Activated CD4-positive, alpha-beta T cell treated with anti-CD3 and anti-CD28 coated beads for 4 hours (primary cell): ENCODE measurements around the gene PDE1C.
"Not testable (repeated sequence)": the region's sequence is repeated elsewhere in the genome, so short reads cannot be mapped to it uniquely, and the experiment has no call there.

Experiments used
- DNase-seq, 2 donors: peaks; one replicate each; pipeline ENCODE4 v3.0.0-alpha.2; 2020

The PDE1C gene

DNA sequence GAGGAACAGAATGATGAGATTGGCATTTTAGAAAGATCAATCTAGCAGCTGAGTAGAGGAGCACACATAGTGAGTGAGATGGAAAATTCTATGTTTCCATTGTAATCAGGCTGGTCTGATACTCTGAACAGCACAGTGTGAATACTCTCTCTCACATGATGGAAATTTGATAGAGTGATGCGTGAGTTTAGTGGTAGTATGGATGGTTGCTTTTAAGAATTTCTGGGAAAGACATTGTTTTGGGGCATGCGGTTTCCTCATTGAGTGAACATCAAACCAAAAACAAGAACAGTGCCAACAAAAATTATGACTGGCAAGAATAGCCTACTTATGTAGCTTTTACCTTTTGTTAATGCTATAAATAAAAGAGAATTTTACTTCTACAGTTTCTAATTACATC, 183.2 kb downstream of the PDE1C start:
- DNase-seq = no peak

DNA sequence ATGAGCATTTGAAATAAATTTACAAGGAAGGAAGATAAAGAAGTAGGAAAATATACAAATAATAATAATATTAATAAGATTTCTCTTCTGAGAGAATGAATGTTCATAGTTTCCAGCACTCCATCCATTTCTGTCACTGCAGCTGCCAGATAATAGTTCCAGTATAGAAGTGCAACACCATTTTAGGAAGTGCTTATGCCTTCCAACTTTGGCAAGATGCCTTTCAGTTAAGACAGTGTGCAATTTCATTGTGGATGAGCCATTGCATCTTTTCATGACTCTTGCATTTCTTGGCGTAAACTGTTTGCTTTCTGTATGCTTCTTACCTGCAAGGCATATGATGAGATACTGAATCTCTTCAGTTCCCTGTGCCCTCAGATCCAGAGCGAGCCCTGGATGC, 185.0 kb downstream of the PDE1C start:
- DNase-seq = no peak

DNA sequence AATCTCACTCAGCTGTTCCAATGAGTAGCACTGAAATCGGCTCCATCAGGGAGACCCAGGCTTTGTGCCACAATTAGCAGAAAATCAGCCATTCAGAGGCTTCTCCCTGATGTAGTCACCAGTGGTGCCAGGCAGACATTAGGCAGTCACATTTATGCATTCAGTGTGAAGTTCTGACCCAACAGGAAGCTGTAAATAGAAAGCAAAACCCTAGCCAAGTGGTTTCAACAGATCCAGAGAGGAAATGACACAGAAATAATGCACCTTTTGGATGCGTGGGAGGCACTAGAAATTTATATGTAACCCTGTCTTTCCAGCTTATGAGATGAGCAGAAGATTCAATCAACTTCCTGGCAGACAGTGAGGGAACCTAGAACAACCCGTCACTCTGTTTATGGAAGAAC, 186.4 kb downstream of the PDE1C start:
- DNase-seq = no peak

DNA sequence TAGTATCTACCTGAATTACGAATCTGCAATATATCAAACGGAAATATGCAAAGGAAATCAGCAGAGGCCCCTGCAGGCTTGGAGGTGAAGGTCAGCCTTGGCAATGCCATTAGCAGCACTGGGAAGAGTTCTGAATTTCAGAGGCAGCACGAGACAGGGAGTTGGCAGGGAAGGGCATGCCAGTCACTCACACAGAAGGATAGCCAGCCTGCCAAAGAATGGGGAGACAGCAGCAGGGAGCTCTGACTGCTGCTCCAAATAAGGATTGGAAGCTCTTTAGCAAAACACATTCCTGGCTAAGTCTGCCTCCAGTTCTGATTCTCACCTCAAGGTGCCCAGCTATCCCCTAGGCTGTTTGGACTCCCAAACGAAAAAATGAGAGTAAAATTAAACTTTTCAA, 188.0 kb downstream of the PDE1C start:
- DNase-seq = no peak

DNA sequence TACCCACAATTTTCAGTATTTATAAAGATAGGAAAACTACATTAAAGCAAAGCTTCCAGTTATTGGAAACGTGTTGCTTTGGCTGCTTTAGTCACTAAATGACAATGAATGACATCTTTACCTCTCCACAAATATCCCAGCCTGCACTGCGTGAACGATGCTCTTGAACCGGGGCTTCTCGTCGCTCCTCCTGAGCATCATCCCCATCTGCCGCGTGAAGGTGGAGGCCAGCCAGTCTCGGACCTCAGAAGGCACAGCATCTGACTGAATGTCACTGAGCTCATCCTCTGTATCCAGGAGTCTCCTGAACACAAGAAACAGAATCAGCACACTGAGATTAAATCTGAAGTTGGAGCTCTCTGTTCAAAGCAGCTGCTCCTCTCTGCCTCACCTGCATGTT, 191.3 kb downstream of the PDE1C start:
- DNase-seq = no peak

DNA sequence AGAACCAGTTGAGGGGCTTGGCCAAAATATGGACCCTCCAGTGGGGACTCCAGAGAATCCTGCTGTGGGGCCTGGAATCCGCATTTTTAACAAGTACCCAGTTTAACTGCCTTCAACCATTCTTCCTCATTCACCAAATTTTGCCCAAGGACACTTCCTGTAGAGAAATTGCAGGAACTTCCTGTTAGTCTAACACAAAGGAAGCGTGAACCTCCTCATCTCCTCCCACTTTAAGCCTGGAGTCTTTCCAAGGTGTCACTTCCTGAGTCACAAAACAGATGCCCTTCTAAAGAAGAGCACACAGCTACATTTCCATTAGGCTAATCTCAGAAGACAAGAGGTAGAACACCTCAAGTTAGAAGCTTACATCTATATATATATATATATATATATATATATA, 194.8 kb downstream of the PDE1C start:
- no peak for DNase-seq

DNA sequence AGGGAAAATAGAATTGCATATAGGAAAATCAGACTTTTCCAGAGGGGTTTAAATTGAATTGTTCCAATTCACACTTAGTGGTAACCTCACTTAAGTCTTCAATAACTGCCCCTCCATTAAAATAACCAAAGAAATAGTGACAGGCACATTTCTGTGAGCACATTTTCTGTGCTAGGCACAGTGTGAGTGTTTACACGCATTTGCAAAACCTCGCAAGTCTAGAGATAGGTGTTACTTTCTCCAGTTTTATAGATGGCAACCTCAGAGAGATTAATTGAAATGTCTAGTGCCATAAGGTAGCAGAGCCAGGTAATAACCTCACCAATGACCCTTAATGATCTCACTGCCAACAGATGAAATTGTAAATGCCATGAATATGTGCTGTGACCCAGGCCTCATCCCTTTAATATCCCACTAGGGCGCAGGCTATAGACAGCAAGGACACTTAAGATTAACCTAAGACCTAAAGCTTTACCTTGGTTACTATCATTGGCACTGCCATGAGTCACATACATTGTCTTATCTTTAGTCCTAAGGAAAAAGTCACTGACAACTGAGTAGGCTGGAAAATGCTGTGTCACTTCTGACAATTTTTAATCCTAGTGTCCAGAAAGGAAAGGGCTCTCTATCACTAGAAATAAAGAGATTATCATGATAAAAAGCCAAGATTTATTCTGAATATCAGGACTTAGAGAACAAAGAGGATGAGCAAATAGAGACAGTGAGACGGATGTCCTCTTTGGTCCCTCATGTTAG, 195.4 kb downstream of the PDE1C start:
- no peak for DNase-seq

DNA sequence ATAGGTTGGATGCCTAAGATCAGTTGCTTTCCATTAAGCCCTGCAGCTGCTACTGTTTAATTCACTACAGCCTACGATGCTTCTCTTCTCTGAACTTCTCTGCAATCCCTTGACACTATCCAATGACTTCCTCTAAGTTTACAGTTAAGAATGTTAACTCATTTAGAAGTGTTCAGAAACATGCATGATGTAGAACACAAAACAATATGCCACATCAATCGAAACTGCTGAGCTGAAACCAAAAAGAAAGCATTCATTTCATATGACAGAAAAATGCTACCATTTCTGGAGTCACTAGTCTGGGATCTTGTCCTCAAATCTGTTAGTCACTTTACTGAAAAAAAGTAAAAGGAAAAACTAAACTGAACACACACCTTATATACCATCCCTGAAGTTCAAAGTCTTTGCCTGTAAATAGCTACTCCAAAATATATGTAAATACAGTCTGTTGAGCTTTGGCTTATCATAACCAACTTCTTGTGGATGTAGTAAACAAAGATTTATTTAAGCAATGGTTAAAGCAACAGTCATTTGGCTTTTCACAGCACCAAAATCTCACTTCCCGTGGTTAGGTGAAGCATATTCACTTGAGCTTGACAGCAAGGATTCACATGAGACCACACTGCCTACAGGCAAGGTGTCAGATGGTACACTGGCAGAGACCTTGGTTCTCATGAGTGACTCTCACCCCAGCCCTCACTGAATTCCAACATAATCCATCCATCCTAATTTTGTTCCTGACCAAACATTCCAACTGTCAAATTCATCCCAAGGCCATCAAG, 196.2 kb downstream of the PDE1C start:
- no peak for DNase-seq

DNA sequence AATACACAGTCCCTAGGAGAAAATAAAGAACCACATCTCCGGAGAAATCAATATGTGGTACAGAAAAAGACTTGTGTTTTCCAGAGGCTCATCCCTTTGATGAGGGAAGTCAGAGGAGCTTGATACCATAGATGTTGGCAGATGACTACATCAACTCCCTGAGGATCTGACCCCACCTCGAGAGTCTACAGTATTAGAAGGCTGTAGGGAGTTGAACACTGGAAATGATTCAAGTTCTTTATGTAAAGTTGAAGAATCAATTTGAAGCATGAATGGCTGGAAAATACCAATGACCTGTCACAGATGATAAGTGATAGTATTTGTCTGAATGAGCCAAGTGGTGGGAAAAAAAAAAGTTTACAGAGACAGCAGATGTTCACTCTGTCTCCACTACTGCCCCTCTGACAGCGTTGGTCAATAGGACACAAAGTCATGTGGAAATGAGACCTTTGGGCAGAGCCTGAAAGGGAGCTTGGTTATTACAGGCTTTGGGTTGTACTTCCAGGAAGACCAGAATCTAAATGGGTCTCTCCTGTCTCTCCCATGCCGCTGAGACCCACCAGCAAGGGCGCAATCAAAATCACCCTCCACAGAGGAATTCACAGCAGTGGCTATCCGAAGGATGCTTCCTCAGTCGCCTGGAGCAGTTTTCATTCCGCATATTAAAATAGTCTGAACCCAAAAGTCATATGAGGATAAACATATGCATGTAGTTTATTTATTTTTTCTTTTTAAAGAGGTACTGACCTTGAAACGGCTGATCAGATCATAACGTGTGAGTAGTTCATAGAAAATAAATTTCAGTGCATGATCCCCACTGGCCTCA, 197.4 kb downstream of the PDE1C start:
- no peak for DNase-seq

DNA sequence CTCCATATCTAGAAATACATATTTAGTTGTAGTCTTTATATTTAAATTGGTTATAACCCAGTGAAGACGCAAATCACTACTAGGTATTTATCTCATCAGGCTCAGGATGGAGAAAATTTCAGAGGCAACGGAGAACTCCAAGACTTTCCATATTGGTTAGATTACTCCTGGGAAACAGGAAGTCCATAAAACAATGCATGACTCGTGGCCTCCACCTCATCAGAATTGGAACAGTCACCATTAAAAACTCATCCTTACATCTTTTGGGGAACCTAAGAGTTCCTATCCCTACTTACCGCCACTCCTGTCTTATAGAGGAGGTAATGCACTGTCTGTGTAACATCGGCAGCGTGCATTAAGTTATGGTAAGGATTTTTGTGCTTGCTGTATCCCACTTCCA, 205.6 kb downstream of the PDE1C start:
- DNase-seq = no peak

DNA sequence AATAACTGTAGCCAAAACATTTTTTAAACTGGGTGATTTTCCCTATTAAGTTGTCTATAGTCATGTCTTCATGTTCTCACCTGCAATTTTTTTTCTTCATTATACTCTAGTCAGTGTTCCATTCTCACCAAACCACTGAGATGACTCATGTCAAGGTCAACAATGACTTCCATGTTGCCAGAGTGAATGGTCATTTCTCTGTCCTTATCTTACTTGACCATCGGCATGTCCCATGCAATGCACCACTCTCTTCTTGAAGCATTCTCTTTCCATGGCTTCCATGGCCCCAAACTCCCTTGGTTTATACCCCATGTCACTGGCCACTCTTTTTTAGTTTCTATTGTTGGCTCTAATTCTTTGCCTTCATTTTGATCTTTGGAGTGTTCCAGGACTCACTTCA, 209.3 kb downstream of the PDE1C start:
- no peak for DNase-seq

DNA sequence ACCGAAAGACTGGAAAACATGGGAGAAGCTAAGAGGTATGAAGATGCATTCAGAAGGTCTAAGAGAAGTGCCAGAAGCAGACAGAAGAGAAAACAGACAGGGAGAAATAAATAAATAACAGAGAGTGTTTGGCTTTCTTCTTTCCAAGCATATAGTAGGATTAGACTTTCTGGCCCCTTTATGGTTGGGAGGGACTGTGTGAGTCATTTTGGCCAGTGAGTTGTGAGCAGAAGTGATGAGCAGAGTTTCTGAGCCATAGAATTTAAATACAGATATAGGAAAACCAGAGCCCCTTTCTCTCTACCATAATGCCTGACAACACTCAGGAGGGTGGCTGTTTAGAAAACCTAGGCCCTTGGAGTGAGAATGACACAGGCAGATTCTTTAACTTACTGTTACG, 212.2 kb downstream of the PDE1C start:
- DNase-seq = no peak

DNA sequence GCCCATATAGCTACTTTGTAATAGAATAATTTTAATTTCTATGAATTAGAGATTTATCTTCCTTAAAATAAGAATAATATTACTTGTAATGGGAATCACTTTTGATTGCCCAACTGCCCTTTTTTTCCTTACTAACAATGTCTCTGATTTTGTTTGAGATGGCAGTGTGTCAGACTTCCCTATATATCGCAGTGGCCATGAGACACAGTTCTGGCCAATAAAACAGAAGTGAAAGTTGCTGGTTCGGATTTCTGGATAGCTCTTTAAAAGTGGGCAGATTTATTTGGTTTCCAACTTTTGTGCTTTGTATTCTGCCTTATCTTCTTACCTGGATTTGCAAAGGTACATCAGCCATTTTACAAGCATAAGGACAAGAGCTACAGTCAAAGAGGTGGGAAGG, 213.0 kb downstream of the PDE1C start:
- no peak for DNase-seq

DNA sequence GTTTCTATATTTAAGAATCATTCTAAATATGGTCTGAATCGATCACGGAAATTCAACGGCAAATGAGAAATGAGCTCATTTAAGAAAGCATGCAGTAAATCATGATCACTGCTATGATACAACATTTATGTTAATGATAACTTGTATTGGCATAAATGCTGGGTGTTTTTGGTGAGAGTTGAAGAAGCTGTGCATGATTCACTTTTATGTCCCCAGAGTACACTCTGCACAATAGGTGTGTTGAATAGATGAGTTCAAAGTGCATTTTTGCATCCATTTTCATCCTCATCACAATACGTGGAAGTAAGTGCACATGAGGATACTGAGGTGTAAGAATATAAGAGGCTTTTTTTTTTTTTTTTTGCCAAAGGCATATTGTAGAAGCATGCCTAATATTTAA, 213.9 kb downstream of the PDE1C start:
- no peak for DNase-seq

DNA sequence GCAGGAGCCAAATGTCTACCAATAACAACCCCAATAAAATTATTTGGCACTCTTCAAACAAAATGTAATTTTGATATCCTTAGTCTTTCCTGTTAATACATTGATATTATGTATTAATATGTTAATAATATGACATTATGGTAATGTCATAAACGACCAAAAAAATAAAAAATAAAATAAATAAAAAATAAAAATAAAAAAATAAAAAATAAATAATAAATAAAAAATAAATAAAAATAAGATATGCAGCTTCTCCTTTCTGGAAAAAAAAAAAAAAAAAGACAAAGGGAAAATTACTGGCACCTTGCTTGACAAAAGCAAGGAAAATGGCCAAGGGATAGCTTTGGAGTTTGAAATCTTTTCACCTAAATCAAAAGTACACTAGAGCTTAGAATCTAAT, 214.7 kb downstream of the PDE1C start:
- no peak for DNase-seq

DNA sequence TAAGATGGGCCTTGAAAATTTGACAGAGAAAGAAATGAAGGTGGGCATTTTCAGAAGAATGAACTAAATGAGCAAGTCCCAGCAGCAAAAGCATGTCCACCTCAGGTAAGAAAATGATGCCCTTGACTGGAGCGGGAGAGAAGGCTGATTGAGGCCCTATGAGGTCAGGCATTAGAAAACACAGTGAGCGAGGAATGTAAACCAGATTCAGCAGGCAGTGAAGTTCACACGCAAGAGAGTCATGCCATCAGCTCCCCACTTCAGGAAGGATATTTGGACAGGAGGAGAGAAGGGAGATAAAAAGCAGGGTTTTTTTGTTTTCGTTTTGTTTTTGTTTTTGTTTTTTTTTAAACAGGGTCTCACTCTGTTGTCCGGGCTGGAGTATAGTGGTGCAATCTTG, 216.8 kb downstream of the PDE1C start:
- DNase-seq = no peak

DNA sequence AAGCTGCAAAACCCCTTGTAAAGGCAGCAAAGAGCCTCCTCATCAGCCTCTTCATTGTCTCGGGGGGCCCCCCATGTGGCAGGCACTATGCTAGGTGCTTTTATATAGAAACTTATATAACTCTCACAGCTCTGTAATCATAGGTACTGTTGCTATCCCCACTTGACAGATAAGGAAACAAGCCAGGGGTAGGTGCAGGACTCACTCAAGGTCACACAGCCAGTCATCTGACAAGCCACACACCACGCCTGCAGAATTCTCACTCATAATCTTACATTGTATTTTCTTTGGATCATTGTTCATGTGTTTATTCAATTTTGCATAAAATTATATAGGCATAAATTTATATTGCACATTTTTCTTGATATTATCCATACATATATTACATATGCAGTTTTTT, 217.7 kb downstream of the PDE1C start:
- DNase-seq = no peak

DNA sequence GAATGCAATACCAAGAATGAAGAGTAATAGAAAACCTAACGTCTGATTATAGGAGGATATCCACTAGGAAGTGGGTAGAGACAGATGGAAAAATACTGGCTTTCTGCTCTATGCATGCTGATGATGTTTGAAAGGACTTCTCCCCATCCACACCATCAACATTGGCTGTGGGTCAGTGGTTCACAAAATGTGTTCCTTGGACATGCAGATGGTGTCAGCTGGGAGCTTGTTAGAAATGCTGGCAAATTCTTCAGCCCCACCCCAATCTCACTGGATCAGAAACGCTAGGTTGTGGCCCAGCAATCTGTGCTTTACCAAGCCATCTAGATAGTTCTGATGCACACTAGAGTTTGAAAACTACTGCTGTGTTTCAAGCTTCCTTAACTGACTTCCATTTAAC, 219.1 kb downstream of the PDE1C start:
- DNase-seq = no peak

DNA sequence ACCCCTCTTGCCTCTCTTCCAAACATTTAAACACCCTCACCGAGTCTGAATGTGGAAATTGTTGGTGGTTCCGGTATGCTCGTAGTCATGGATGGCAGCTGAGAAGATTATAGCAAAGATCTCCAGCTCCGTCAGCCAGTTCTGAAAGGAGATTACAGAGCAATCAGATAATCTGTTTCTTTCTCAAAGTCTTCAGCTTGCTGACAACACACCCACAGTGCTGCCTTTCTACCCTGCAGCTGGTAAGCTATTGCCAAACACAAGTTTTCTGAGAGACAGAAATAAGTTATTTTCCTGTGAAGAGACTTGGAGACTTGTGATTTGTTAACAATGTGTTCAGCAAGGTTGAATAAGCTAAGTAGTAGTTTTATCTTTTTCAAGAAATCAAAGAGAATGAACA, 219.6 kb downstream of the PDE1C start:
- DNase-seq = no peak

DNA sequence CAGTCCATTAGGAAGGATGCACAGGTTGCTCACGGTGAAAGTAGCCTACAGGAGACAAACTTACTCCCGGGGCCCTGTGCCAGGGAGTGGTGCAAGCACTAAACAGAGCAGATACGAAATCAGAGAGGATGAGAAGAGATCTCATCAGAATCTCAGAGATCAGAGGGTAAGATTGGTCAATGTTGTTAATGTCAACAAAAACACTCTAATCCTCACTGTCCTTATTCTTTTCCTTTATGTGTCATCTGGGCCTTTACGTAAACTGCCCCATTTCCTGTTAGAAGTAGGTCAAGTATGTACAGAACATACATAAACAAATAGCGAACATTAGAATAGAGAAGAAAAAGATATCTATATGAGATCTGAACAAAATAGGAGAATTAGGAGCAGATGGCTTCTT, 220.1 kb downstream of the PDE1C start:
- DNase-seq = no peak

DNA sequence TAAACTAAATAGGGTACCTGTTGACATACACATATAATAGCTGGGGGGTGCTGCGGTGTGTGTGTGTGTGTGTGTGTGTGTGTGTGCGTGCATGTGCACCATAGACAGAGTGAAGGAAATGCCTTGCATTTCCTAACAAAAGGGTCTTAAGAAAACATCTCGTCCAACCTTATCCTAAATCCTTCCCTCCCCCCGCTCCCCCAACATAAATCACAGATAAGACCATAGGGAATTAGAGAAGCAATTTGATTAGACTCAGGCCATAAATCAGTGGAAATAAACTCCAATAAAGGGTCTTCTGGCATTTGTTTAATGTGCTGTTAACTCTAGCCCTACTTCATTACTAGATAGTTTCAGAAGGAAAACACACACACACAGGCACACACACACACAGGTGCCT, 234.7 kb downstream of the PDE1C start:
- DNase-seq = no peak

DNA sequence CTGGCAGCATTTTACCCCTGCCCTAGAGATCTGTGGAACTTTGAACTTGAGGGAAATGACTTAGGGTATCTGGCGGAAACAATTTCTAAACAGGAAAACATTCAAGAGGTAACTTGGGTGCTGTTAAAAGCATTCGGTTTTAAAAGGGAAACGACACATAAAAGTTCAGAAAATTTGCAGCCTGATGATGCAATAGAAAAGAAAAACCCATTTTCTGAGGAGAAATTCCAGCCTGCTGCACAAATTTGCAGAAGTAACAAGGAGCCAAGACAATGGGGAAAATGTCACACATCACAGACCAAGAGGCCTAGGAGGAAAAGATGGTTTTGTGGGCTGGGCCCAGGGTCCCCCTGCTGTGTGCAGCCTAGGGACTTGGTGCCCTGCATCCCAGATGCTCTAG, 236.6 kb downstream of the PDE1C start:
- DNase-seq = not testable (repeated sequence)

DNA sequence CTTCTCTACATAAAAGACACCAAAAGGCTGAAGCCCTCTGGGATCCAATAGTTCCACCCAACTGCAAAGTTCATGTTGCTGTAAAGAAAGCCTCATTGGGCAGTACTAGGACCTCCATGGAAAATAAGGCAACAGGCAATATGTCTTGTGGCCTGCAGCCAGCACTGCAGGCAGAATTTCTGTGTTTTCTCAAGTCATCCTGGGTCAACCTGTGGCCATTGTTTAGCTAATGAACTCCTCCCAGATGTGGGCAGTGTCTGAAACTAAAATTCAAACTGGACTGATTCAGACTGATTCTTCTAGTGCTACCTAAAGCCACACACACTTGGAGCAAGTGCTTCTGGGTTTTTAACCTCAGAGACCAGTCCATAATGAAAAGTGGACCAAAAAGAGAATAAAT, 241.7 kb downstream of the PDE1C start:
- no peak for DNase-seq

DNA sequence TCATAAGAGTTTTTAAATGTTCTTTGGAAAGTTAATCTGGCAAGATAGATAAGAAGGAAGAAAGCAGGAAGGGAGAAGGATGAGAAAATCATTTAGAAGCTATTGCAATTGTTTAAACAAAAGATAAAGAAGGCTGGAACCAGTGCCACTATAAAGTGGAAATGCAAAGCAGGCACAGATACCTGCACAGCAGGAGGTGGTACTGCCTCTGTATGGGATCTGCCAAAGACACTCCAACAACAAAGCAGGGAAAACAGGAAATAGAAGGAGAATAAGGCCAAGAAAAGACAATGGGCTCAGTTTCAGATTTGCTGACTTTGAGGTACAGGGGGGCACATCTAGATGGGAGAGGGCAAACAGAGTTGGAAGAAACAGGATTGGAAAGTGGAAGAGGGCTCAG, 244.6 kb downstream of the PDE1C start:
- DNase-seq = no peak
